PC-3 (cell line): ENCODE measurements around the gene NRBF2. TPM values are rescaled to one million over a fixed set of nuclear protein-coding genes. Genes with fewer than 3 reads are reported as not detected.

Source experiments
- ATAC-seq: fragments of 200-7000 bp; cut with Tn5 transposase; 2 replicates; pipeline ENCODE4 v1.9.1; 2020; ENCODE audit warnings: mild to moderate bottlenecking, moderate library complexity
- BruUV-seq: library from RNA; stranded (reverse); fragments of 400-500 nt; replicated peaks from 2 replicates; lab custom pipeline; 2021; lab: Mats Ljungman, UMichigan
- CTCF ChIA-PET: fragments of 300-600 bp; sonication (Branson Sonifier 250); formaldehyde crosslinking; loops from one replicate; lab custom pipeline; 2022; ENCODE audit warnings: antibody characterized with exemption; lab: Charles Lee
- POLR2A ChIA-PET: fragments of 300-600 bp; sonication (Branson Sonifier 250); formaldehyde crosslinking; loops from one replicate; lab custom pipeline; 2022; ENCODE audit warnings: antibody characterized with exemption; ENCODE audit not compliant: unreplicated experiment; lab: Charles Lee
- DNase-seq: peaks from one replicate; pipeline ENCODE4 v3.0.0-alpha.2; 2015
- H2AFZ ChIP-seq: fragments of 300-600 bp; sonication (generic); 2 replicates; pipeline ENCODE4 v1.6.0; 2016; ENCODE audit warnings: antibody characterized with exemption, low read length
- H3F3A ChIP-seq: fragments of 300-600 bp; sonication (generic); one replicate; pipeline ENCODE4 v1.6.0; 2017; ENCODE audit warnings: antibody characterized with exemption, low read length, control low read depth, mild to moderate bottlenecking; ENCODE audit not compliant: unreplicated experiment
- H3K27ac ChIP-seq: fragments of 300-600 bp; sonication (generic); 2 replicates; pipeline ENCODE4 v1.5.1; 2016; ENCODE audit warnings: mild to moderate bottlenecking, low read length
- H3K27me3 ChIP-seq: fragments of 300-600 bp; sonication (generic); 2 replicates; pipeline ENCODE4 v1.6.1; 2016; ENCODE audit warnings: low read length, mixed read lengths
- H3K36me3 ChIP-seq: fragments of 300-600 bp; sonication (generic); 2 replicates; pipeline ENCODE4 v1.6.1; 2016; ENCODE audit warnings: low read depth, mixed run types, low read length, mixed read lengths
- H3K4me1 ChIP-seq: fragments of 300-600 bp; sonication (generic); 2 replicates; pipeline ENCODE4 v1.5.1; 2016; ENCODE audit warnings: low read length; ENCODE audit not compliant: insufficient read depth
- H3K4me2 ChIP-seq: fragments of 300-600 bp; sonication (generic); 2 replicates; pipeline ENCODE4 v1.6.0; 2016; ENCODE audit warnings: low read length
- H3K4me3 ChIP-seq: fragments of 300-600 bp; sonication (generic); 2 replicates; pipeline ENCODE4 v1.5.1; 2016; ENCODE audit warnings: mild to moderate bottlenecking, low read length, mixed read lengths
- H3K79me2 ChIP-seq: fragments of 300-600 bp; sonication (generic); 2 replicates; pipeline ENCODE4 v1.6.1; 2017; ENCODE audit warnings: low read length, mixed read lengths
- H3K9ac ChIP-seq: fragments of 300-600 bp; sonication (generic); 2 replicates; pipeline ENCODE4 v1.6.0; 2016; ENCODE audit warnings: mild to moderate bottlenecking, low read length
- H3K9me2 ChIP-seq: fragments of 300-600 bp; sonication (generic); replicated peaks from 2 replicates; pipeline ENCODE4 v1.6.1; 2016; ENCODE audit warnings: mixed run types, low read length, mixed read lengths
- H3K9me3 ChIP-seq: fragments of 300-600 bp; sonication (generic); 2 replicates; pipeline ENCODE4 v1.6.1; 2016; ENCODE audit warnings: low read length, mixed read lengths
- H4K20me1 ChIP-seq: fragments of 300-600 bp; sonication (generic); 2 replicates; pipeline ENCODE4 v1.6.1; 2016; ENCODE audit warnings: low read length, mixed read lengths
- EZH2 ChIP-seq: fragments of 300-600 bp; sonication (generic); IDR thresholded peaks from one replicate; pipeline ENCODE4 v1.6.1; 2017; ENCODE audit warnings: antibody characterized with exemption, mild to moderate bottlenecking, low read length; ENCODE audit not compliant: unreplicated experiment
- EZH2phosphoT487 ChIP-seq: fragments of 300-600 bp; sonication (generic); IDR thresholded peaks from 2 replicates; pipeline ENCODE4 v1.6.1; 2018; ENCODE audit warnings: mild to moderate bottlenecking, antibody characterized with exemption, low read length, borderline replicate concordance
- intact Hi-C: fragments of 100-400 bp; cut with micrococcal nuclease; formaldehyde crosslinking; loops from 2 replicates; pipeline ENCODE4 v1.9.0; 2023
- total RNA-seq: library from RNA; depleted of rRNA; stranded (reverse); fragments of >200 nt; gene quantifications from 2 replicates; pipeline ENCODE4 v1.2.3, GENCODE V29; 2014
- TF ChIP-seq, protein P1 (sequence below): fragments of 300-600 bp; sonication (generic); conservative IDR thresholded peaks from 2 replicates; pipeline ENCODE4 v1.5.1; 2017; ENCODE audit warnings: antibody characterized with exemption, low read depth, mild to moderate bottlenecking, low read length

Gene NRBF2
- total RNA-seq, 1 experiment from 2014 or later: 44.4 TPM

DNA sequence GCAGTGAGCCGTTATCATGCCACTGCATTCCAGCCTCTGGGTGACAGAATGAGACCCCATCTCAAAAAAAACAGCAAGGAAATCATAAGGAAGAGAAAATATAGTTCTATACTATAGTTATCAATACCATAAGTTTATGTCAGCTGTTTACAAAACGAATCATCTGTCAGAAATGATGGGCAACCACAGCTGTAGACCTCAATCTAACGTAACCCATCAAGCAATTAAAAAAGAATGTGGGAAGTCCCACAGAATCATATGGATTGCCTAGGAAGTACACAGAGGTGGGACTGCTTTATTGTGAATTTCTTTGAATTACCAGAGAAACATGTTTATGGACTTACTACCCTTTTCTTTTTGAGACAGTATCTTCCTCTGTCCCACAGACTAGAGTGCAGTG, 6.9 kb downstream of the NRBF2 start:
- Histone ChIP-seq H3K36me3 (peaks cover 21% of the 10 kb centered on the region; the same call in 1 of the 2 replicates), H3K27me3 (no peaks in the 10 kb centered on the region), H2AFZ (no peak overlapping the region), H3K4me2 (no peak overlapping the region), H3K9me2 (no peaks in the 10 kb centered on the region), H3K9ac (no peak overlapping the region), H3K27ac (no peak overlapping the region), H3K4me3 (no peak overlapping the region), H3F3A (no peaks in the 10 kb centered on the region), H3K9me3 (no peaks in the 10 kb centered on the region), H3K4me1 (peaks cover 24% of the 10 kb centered on the region), H4K20me1 (peaks cover 43% of the 10 kb centered on the region), H3K79me2 (peaks cover 100% of the 10 kb centered on the region)
- intact Hi-C loops: no loop called here
- DNase-seq (peak; percentile 76), ATAC-seq (peak; percentile 57)
- BruUV-seq: no TSS peak
- POLR2A ChIA-PET: no interaction called here
- TF ChIP-seq EZH2phosphoT487 (no peak), EZH2 (no peak)
- TF ChIP-seq, protein P1, sequence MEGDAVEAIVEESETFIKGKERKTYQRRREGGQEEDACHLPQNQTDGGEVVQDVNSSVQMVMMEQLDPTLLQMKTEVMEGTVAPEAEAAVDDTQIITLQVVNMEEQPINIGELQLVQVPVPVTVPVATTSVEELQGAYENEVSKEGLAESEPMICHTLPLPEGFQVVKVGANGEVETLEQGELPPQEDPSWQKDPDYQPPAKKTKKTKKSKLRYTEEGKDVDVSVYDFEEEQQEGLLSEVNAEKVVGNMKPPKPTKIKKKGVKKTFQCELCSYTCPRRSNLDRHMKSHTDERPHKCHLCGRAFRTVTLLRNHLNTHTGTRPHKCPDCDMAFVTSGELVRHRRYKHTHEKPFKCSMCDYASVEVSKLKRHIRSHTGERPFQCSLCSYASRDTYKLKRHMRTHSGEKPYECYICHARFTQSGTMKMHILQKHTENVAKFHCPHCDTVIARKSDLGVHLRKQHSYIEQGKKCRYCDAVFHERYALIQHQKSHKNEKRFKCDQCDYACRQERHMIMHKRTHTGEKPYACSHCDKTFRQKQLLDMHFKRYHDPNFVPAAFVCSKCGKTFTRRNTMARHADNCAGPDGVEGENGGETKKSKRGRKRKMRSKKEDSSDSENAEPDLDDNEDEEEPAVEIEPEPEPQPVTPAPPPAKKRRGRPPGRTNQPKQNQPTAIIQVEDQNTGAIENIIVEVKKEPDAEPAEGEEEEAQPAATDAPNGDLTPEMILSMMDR: no peak
- CTCF ChIA-PET: no interaction called here

DNA sequence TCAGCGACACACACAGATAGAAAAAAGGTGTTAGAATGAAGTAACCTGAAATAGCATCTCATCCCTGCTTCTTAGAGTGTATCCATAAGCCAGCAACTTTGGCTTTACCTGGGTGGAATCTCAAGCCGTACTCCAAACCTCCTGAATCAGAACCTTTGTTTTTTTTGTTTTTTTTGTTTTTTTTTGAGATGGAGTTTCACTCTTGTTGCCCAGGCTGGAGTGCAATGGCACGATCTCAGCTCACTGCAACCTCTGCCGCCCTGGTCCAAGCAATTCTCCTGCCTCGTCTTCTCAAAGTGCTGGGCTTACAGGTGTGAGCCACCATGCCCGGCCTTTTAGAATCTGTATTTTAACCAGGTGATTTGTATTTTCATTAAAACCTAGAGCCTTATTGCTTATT, 9.0 kb downstream of the NRBF2 start:
- H3K4me1 ChIP-seq: peaks cover 12% of the 10 kb centered on the region
- ATAC-seq (no peak), DNase-seq (no peak)
- peaks cover 100% of the 10 kb centered on the region for H3K79me2 ChIP-seq
- H3K9ac ChIP-seq: no peak overlapping the region
- intact Hi-C loops: no loop called here
- TF ChIP-seq, protein P1: no peak
- TF ChIP-seq EZH2 (no peak), EZH2phosphoT487 (no peak)
- H3K4me3 ChIP-seq: no peak overlapping the region
- CTCF ChIA-PET: interaction anchor here (0.6 to 0.7 kb wide), 2 partner anchors 199 to 612 kb away, joined by 3 to 12 read pairs; no protein-coding TSS in a partner anchor
- no TSS peak for BruUV-seq
- H3K27ac ChIP-seq: no peak overlapping the region
- H3K4me2 ChIP-seq: no peak overlapping the region
- no peak overlapping the region for H2AFZ ChIP-seq
- no peaks in the 10 kb centered on the region for H3K9me3 ChIP-seq
- no peaks in the 10 kb centered on the region for H3K27me3 ChIP-seq
- POLR2A ChIA-PET: interaction anchor here (0.7 kb wide), 1 partner anchor 1241 kb away, joined by 6 read pairs; the partner anchor contains the start of gene ARID5B
- peaks cover 32% of the 10 kb centered on the region for H4K20me1 ChIP-seq
- H3K36me3 ChIP-seq: peaks cover 27% of the 10 kb centered on the region; the same call in 1 of the 2 replicates
- H3K9me2 ChIP-seq: no peaks in the 10 kb centered on the region
- no peaks in the 10 kb centered on the region for H3F3A ChIP-seq

DNA sequence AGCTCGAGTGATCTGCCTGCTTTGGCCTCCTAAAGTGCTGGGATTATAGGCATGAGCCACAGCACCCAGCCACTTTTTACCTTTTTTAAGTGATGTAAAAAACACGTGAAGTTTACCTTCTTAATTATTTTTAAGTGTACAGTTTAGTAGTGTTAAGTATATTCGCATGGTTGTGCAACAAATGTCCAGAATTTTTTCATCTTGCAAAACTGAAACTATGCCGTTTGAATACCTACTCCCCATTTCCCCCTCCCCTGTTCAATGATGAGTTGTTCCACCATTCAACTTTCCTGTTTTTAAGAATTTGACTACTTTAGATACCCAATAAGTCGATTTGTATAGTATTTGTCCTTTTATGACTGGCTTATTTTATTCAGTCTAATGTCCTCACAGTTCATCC, 10.9 kb downstream of the NRBF2 start:
- H3K9me2 ChIP-seq: no peaks in the 10 kb centered on the region
- no peak for DNase-seq
- no peak overlapping the region for H2AFZ ChIP-seq
- intact Hi-C loops: no loop called here
- H3K9ac ChIP-seq: no peak overlapping the region
- H3K4me3 ChIP-seq: no peak overlapping the region
- H3K36me3 ChIP-seq: peaks cover 37% of the 10 kb centered on the region; the same call in 1 of the 2 replicates
- ChIA-PET CTCF (no interaction called here), POLR2A (no interaction called here)
- no peak for TF ChIP-seq EZH2phosphoT487
- TF ChIP-seq, protein P1: no peak
- TF ChIP-seq EZH2: no peak
- peaks cover 20% of the 10 kb centered on the region for H4K20me1 ChIP-seq
- no peaks in the 10 kb centered on the region for H3K27me3 ChIP-seq
- no peak overlapping the region for H3K4me2 ChIP-seq
- H3K4me1 ChIP-seq: peaks cover 12% of the 10 kb centered on the region
- no peak overlapping the region for H3K27ac ChIP-seq
- H3K9me3 ChIP-seq: no peaks in the 10 kb centered on the region
- peaks cover 99% of the 10 kb centered on the region for H3K79me2 ChIP-seq
- H3F3A ChIP-seq: no peaks in the 10 kb centered on the region
- no peak for ATAC-seq
- BruUV-seq: no TSS peak
